ENCODE data around the gene DHPS.
"Not testable (repeated sequence)": the region's sequence is repeated elsewhere in the genome, so short reads cannot be mapped to it uniquely, and the experiment has no call there.

Gene DHPS

GRCh38 chr19:12678039-12678438 lies 3.6 kb downstream of the DHPS start:
- not testable (repeated sequence) for DNase-seq (ENCODE audit: low read depth, low spot score); H3K4me3 ChIP-seq (ENCODE audit: low read length)

GRCh38 chr19:12676928-12677327 lies 4.8 kb downstream of the DHPS start:
- DNase-seq (ENCODE audit: low read depth, low spot score), result no peak
- no peak overlapping the region for H3K4me3 ChIP-seq (ENCODE audit: low read length)

DNA sequence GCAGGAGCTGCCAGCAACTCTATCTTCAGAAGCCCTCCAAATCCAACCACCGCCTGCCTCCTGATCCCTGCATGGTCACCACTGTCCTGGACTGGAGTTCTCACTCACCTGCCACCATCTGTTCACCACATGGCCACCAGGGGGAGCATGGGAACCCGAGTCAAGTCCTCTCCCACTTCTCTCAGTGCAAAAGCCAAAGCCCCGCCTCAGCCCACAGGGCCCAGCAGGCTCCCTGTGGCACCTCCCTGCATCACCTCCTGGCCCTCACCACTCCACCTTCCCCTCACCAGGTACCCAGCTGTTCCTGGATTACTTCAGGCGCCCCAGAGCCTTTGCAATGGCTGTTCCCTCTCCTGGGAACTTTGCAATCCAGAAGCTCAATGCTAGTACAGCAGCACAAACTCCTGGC lies 5.3 kb downstream of the DHPS start:
- no peak overlapping the region for H3K4me3 ChIP-seq (ENCODE audit: low read length)
- peak; percentile 76 for DNase-seq (ENCODE audit: low read depth, low spot score)

DNA sequence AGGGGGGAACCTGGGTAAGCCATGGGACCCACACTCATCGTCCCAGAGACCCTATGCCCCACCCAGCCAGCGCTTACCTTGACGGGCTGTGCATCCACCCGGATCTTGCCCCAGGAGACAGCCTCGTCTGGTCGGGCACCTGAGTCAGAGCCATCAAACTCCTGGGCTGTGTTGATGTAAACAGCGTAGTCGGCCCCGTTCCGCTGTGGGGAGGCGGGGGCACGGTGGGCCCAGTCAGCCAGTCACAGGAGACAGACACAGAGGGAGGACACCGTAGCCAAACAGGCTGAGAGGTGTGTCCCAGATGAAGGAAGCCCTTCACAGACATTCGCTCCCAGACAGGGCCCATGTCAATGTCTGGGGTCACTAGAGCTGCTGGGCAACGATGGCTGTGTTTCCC lies 5.7 kb downstream of the DHPS start:
- DNase-seq (ENCODE audit: low read depth, low spot score), result no peak
- H3K4me3 ChIP-seq (ENCODE audit: low read length), result no peak overlapping the region

- no peak for DNase-seq (ENCODE audit: low read depth, low spot score)
- no peak overlapping the region for H3K4me3 ChIP-seq (ENCODE audit: low read length)
Observed at GRCh38 chr19:12675399-12675798, 6.3 kb downstream of the DHPS start.

DNA sequence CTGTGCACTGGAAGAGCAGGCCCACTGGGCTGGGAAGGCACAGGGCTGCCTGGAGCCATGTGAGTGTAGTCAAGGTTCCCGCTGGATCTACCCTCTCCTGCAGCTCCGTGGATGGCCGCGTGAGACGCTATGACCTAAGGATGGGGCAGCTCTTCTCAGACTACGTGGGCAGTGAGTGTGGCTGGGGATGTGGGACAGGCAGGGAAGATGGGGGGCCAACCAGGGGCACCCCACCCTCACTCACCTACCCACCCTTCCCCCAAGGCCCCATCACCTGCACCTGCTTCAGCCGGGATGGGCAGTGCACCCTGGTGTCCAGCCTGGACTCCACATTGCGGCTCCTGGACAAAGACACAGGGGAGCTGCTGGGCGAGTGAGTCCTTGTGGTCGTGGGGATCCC lies 8.9 kb downstream of the DHPS start:
- no peak for DNase-seq (ENCODE audit: low read depth, low spot score)

DNA sequence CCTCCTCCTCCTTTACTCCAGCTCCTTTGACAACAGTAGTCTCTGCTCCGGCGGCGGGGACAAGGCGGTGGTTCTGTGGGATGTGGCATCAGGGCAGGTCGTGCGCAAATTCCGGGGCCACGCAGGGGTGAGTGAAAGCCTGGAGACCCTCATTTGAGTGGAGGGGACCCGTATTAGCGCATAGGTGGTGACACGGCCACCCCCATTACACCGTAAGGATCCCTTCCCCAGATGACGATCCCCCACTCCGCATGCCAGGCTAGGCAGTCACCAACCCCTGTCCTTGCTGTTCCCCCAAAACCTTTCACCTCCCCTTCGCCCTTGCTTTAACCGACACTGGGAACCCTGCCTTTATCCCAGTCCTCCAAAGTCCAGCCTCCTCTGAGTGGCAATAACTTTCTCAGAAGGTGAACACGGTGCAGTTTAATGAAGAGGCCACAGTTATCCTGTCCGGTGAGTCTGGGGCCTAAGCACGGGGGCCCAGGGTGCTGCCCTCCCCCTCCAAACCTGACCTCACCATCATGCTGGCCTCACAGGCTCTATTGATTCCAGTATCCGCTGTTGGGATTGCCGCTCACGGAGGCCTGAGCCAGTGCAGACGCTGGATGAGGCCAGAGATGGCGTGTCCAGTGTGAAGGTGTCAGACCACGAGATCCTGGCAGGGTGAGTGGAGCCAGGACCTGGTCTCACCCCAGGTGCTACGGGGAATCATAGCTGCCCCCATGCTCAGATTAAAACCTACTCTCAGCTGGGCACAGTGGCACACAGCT lies 11.3 kb downstream of the DHPS start:
- DNase-seq (ENCODE audit: low read depth, low spot score), result no peak
- H3K4me3 ChIP-seq (ENCODE audit: low read length), result peak overlapping the region; percentile 93

More for the DNA sequence above, 8.9 kb downstream of the DHPS start:
- no peak overlapping the region for H3K4me3 ChIP-seq (ENCODE audit: low read length)

GRCh38 chr19:12669270-12670158 lies 12.2 kb downstream of the DHPS start:
- DNase-seq (ENCODE audit: low read depth, low spot score), result peak; percentile 74
- H3K4me3 ChIP-seq (ENCODE audit: low read length), result peak overlapping the region; percentile 93

- peak overlapping the region; percentile 93 for H3K4me3 ChIP-seq (ENCODE audit: low read length)
- DNase-seq (ENCODE audit: low read depth, low spot score), result no peak
Observed at GRCh38 chr19:12668932-12669269, 12.8 kb downstream of the DHPS start.

DNA sequence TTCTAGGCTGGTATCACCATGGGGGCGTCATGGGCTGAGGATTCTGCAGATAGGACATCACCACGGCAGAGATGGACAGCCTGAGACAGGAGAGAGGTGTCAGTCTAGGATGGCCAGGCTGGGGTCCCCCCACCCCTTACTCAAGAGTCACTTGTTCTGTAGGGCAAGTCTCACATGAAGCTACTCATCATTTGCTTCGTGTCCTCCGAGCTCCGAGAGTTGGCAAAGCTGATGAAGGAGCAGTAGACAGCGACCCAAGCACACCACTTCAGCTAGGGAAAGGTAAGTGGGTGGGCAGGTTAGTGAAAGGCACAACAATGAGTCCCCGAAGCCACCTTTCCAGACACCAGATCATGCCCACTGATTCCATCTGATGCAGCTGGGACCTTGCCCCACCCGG lies 13.3 kb downstream of the DHPS start:
- no peak for DNase-seq (ENCODE audit: low read depth, low spot score)
- peak overlapping the region; percentile 93 for H3K4me3 ChIP-seq (ENCODE audit: low read length)

DNA sequence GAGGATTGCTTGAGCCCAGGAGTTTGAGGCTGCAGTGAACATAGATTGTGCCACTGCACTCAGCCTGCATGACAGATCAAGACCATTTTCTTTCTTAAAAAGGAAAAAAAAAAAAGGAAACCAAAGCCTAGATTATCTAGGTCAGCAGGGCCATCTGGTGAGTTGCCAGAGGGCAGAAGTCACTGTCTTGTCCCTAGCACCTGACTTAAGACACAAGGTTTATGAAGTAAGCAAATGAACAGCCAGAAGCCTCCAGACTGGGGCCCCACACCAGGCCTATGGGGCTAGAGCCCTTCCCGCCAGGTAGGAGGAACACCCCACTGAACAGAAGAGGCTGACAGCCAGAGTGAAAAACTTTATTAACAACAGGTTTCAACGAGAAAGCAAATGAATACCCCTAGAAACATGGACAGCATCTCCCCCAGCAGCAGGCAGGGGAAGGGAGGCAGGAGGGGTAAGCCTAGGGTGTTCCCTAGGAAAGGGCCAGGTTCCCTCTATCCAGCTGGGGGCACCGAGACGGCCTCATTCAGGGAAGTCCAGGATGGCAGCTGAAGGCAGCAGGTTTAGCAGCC lies 13.9 kb downstream of the DHPS start:
- DNase-seq (ENCODE audit: low read depth, low spot score), result no peak
- H3K4me3 ChIP-seq (ENCODE audit: low read length), result no peak overlapping the region

DNA sequence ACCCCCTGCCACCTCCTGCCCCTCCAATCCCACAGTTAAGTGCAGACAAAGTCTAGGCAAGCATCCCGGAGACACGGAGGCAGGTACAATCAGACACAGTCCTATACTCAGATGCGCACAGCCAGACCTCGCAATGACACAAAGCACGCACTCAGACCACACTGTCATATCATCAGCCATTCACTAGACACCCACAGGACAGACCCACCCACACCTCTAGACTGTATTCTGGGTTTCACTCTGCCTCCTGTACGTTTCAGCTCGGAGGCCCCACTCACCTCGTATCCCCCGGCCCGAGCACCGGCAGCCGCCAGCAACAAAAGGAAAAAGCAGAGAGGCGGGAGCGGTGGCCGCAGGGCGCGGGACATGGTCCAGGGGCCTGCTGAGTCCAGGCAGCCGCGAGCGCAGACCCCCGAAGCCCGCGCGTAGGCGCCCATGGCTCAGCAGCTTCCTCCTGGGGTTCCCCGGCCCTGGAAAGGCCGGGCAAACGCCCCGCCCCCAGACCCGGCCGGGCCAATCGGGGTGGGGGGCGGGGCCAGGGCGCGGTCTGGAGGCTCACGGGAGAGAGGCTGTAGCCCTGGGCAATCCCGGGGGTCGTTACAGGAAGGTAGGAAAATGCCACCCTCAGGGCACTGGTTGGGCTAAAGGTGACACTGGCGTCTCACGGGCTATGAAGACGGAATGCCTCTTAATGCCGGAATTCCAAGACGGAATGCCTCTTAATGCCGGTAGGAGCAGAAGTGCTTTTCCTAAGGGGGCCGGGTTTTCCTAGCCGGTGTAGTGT lies 15.2 kb downstream of the DHPS start, which contains the start of the genes MAN2B1 and WDR83:
Gene MAN2B1, minus strand, starts transcription at position 478 of the 784 bp plus-strand sequence. Its CDS starts 41 bp downstream, at position 437.
Gene WDR83, plus strand, starts transcription at position 543 of the 784 bp plus-strand sequence. CDS start 2,984 bp downstream, outside the sequence.
- peak; percentile 46 for DNase-seq (ENCODE audit: low read depth, low spot score)
- H3K4me3 ChIP-seq (ENCODE audit: low read length), result peak within 1 kb of the TSS; percentile 78

DNA sequence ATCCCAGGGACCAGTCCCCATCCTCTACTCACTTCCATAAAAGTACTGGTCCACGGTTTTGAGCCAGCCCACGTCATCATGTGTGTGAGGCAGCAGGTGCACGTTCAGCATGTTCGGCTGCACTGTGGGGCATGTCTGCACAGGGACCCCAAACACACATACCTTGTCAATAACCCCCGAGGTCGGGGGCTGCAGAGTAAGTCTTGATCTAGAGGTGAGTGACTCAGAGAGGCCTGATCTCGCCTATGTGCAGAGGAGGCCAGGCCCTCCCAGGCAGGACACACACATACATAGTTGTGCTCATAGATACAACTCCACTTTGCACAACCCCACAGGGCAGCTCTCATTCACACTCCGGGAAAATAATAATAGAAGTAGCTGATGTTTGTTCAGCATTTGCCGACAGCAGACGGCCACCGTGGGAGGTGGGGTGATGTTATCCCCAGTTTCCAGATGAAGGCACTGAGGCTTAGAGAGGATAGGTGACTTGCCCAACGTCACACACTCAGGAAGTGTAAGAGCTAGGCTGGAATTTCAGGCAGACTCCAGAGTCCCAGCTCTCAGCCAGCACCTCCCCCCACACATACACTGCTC lies 15.9 kb downstream of the DHPS start:
- DNase-seq (ENCODE audit: low read depth, low spot score), result no peak
- peak overlapping the region; percentile 78 for H3K4me3 ChIP-seq (ENCODE audit: low read length)

GRCh38 chr19:12665281-12665573 lies 16.5 kb downstream of the DHPS start:
- H3K4me3 ChIP-seq (ENCODE audit: low read length), result no peak overlapping the region
- DNase-seq (ENCODE audit: low read depth, low spot score), result no peak

DNA sequence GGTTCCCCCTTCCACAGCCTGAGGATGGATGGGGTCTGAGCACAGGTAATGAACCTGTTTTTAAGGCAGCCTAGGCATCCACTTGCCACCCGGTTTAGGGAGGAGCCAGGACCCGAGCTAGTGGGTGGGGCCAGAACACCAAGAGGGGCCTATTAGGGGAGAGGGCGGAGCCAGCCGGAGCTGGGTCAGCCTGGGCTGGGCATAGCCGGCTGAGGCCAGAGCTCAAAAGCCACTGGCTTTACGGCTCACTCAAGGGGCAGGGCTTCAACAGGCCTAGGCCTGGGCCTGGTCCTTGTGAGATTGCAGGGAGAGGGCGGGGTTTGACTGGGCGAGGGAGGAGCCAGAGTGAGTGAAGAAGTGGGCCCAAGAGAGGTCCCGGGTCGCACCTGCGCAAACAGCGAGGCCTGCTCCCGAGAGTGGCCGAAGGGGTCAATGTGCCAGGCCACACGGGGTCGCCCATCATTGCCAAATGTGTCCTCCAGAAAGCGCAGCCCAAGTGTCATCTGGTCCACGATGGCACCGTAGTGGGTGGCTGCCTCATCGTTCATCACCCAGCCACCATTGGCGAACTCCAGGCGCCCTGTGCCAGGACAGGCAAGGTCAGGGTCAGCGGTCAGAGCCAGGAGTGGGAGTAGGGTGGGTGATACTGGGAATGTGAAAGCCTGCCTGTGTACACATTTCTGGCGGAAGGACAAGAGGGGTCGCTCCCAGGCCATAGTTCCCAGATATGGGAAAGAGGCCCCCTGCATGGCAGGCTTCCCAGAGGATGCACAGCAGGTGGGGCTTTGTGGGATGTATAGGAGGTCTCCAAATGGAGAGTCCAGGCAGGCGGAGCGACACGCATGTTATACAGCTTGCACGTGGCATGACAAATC lies 17.0 kb downstream of the DHPS start:
- H3K4me3 ChIP-seq (ENCODE audit: low read length), result no peak overlapping the region
- DNase-seq (ENCODE audit: low read depth, low spot score), result no peak

DNA sequence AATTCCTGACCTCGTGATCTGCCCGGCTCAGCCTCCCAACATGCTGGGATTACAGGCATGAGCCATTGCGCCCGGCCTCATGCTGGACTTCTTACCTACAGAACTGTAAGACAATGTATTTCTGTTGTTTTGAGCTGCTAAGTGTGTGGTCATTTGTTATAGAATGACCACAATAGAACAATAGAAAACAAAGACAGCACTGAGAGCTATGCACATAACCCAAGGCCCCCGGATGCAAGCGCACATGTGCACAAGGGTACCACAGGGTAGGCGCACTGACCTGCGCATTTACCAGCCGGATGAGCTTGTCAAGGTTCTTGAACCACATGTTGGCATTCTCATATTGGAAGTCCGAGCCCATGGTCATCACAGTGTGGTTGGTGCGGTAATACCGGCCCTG lies 20.7 kb downstream of the DHPS start:
- no peak overlapping the region for H3K4me3 ChIP-seq (ENCODE audit: low read length)
- no peak for DNase-seq (ENCODE audit: low read depth, low spot score)

DNA sequence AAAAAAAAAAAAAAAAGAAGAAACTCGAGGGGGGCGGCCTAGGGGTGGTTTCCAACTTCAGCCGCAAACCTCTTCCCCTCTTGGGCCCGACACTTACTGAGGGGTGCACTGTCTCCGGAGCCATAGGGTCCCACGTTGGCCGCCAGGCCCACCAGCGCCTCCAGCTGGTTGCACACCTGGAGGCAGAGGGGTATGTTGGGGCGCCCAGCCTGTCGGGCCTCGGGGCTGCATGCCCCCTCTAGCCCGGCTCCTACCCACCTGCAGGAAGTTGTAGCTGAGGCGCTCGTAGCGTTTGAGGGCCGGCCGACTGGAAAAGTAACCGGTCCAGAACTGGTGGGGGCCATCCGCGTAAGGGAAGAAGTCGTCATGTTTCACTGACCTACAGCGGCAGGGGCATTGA lies 23.7 kb downstream of the DHPS start:
- DNase-seq (ENCODE audit: low read depth, low spot score), result no peak
- no peak overlapping the region for H3K4me3 ChIP-seq (ENCODE audit: low read length)

All from Jurkat, Clone E6-1 (cell line).